PC-9 (cell line): ENCODE data around the gene SEMA6B. TPM values are rescaled to one million over a fixed set of nuclear protein-coding genes. Genes with fewer than 3 reads are reported as not detected.

Experiments
- BruUV-seq: library from RNA; stranded (reverse); fragments of 400-500 nt; replicated peaks from 2 replicates; lab custom pipeline; 2021; lab: Mats Ljungman, UMichigan
- CTCF ChIA-PET: fragments of 300-600 bp; sonication (Branson Sonifier 250); formaldehyde crosslinking; loops from one replicate; lab custom pipeline; 2022; ENCODE audit warnings: antibody characterized with exemption; lab: Charles Lee
- POLR2A ChIA-PET: fragments of 300-600 bp; sonication (Branson Sonifier 250); formaldehyde crosslinking; loops from one replicate; lab custom pipeline; 2022; ENCODE audit warnings: antibody characterized with exemption; ENCODE audit not compliant: unreplicated experiment; lab: Charles Lee
- DNase-seq, 2 experiments: peaks; one replicate each; pipeline versions ENCODE4 v3.0.0 to v3.0.0-alpha.2; 2015 to 2022; ENCODE audit warnings: mixed read lengths in 1 of 2
- H2AFZ ChIP-seq: fragments of 200-600 bp; sonication (generic); 2 replicates; pipeline ENCODE4 v1.8.1; 2017; ENCODE audit warnings: antibody characterized with exemption
- H3F3A ChIP-seq: fragments of 200-600 bp; sonication (generic); 2 replicates; pipeline ENCODE4 v1.8.1; 2017; ENCODE audit warnings: antibody characterized with exemption, mild to moderate bottlenecking, low read depth; ENCODE audit not compliant: insufficient read depth
- H3K27ac ChIP-seq: fragments of 200-600 bp; sonication (generic); 2 replicates; pipeline ENCODE4 v1.6.1; 2016; ENCODE audit warnings: mixed run types
- H3K27me3 ChIP-seq: fragments of 200-600 bp; sonication (generic); 2 replicates; pipeline ENCODE4 v1.6.1; 2016; ENCODE audit warnings: low read depth, mixed run types; ENCODE audit not compliant: insufficient read depth
- H3K36me3 ChIP-seq: fragments of 200-600 bp; sonication (generic); 2 replicates; pipeline ENCODE4 v1.6.1; 2016; ENCODE audit warnings: low read depth, mixed run types
- H3K4me1 ChIP-seq: fragments of 200-600 bp; sonication (generic); replicated peaks from 2 replicates; pipeline ENCODE4 v1.6.1; 2016; ENCODE audit warnings: mixed run types; ENCODE audit not compliant: insufficient read depth
- H3K4me2 ChIP-seq: fragments of 200-600 bp; sonication (generic); 2 replicates; pipeline ENCODE4 v1.6.1; 2017; ENCODE audit warnings: mixed run types
- H3K4me3 ChIP-seq: fragments of 200-600 bp; sonication (generic); 2 replicates; pipeline ENCODE4 v1.6.1; 2016; ENCODE audit warnings: mixed run types
- H3K79me2 ChIP-seq: fragments of 200-600 bp; sonication (generic); 2 replicates; pipeline ENCODE4 v1.6.1; 2017; ENCODE audit warnings: low read depth, mixed run types
- H3K9me2 ChIP-seq: fragments of 200-600 bp; sonication (generic); 2 replicates; pipeline ENCODE4 v1.8.1; 2017; ENCODE audit warnings: mild to moderate bottlenecking; ENCODE audit not compliant: insufficient read depth
- H3K9me3 ChIP-seq: fragments of 200-600 bp; sonication (generic); 2 replicates; pipeline ENCODE4 v1.8.1; 2016; ENCODE audit warnings: low read depth; ENCODE audit not compliant: insufficient read depth
- H4K20me1 ChIP-seq: fragments of 200-600 bp; sonication (generic); 2 replicates; pipeline ENCODE4 v1.8.1; 2017; ENCODE audit not compliant: insufficient read depth
- CTCF ChIP-seq: fragments of 200-600 bp; sonication (generic); conservative IDR thresholded peaks from 2 replicates; pipeline ENCODE4 v1.6.1; 2017; ENCODE audit warnings: mixed run types, antibody characterized with exemption, mild to moderate bottlenecking, moderate library complexity
- EZH2 ChIP-seq: fragments of 200-600 bp; sonication (generic); IDR thresholded peaks from 2 replicates; pipeline ENCODE4 v1.8.0; 2017; ENCODE audit warnings: antibody characterized with exemption, low read depth
- intact Hi-C: fragments of 100-400 bp; cut with micrococcal nuclease; formaldehyde crosslinking; loops from one replicate; pipeline ENCODE4 v1.10.0; 2022; ENCODE audit not compliant: unreplicated experiment
- total RNA-seq: library from RNA; stranded (reverse); gene quantifications from 2 replicates; pipeline ENCODE4 v1.2.3, GENCODE V29; 2021

The SEMA6B gene
- total RNA-seq, 1 experiment from 2014 or later, result 3.3 TPM

- Histone ChIP-seq H3K79me2 (no peaks in the 10 kb centered on the region), H3K4me2 (no peak overlapping the region)
- POLR2A ChIA-PET, result no interaction called here
Observed at GRCh38 chr19:4576016-4576933, 16.8 kb upstream of the SEMA6B start.

GRCh38 chr19:4575267-4576015 is 16.0 kb upstream of the SEMA6B start:
- CTCF ChIA-PET, result interaction anchor here (0.5 to 1.0 kb wide), 2 partner anchors 46 to 58 kb away, joined by 3 read pairs; no protein-coding TSS in a partner anchor
- Histone ChIP-seq H3K27ac (0 out of 2 replicates have a peak overlapping the region, but pooled peaks have one; percentile 34), H3K9me2 (no peaks in the 10 kb centered on the region), H3K36me3 (no peaks in the 10 kb centered on the region), H3F3A (peaks cover 13% of the 10 kb centered on the region; the same call in 1 of the 2 replicates), H3K27me3 (peaks cover 9% of the 10 kb centered on the region; the same call in 1 of the 2 replicates), H2AFZ (peak overlapping the region; percentile 58; the same call in 1 of the 2 replicates), H3K4me2 (peak overlapping the region; percentile 58), H3K79me2 (no peaks in the 10 kb centered on the region), H3K9me3 (no peaks in the 10 kb centered on the region), H4K20me1 (no peaks in the 10 kb centered on the region), H3K4me3 (no peak overlapping the region; the same call in 1 of the 2 replicates), H3K4me1 (peaks cover 15% of the 10 kb centered on the region)
- POLR2A ChIA-PET, result no interaction called here
- DNase-seq, result peak; percentile 53 to 64
- BruUV-seq, result no TSS peak
- intact Hi-C loops, result loop anchor here (5.0 kb wide), 1 partner anchor 57 kb away; no protein-coding TSS in a partner anchor
- TF ChIP-seq EZH2, result no peak
- no peak for TF ChIP-seq CTCF

More at GRCh38 chr19:4576016-4576933, 16.8 kb upstream of the SEMA6B start:
- Histone ChIP-seq H3K9me3 (no peaks in the 10 kb centered on the region), H3K4me3 (no peak overlapping the region), H3K27ac (no peak overlapping the region), H4K20me1 (no peaks in the 10 kb centered on the region), H3F3A (peaks cover 13% of the 10 kb centered on the region; the same call in 1 of the 2 replicates), H3K27me3 (peaks cover 9% of the 10 kb centered on the region; the same call in 1 of the 2 replicates), H3K9me2 (no peaks in the 10 kb centered on the region), H3K4me1 (peaks cover 15% of the 10 kb centered on the region), H3K36me3 (no peaks in the 10 kb centered on the region), H2AFZ (no peak overlapping the region)
- CTCF ChIA-PET, result interaction anchor here (0.6 to 1.0 kb wide), 2 partner anchors 57 to 61 kb away, joined by 3 read pairs; no protein-coding TSS in a partner anchor
- TF ChIP-seq EZH2, result no peak
- peak; percentile 70 for TF ChIP-seq CTCF
- no TSS peak for BruUV-seq
- DNase-seq, result peak in 1 of 2 experiments; percentile 47
- intact Hi-C loops, result loop anchor here (5.0 kb wide), 1 partner anchor 56 kb away; no protein-coding TSS in a partner anchor

- Histone ChIP-seq H3K4me2 (no peak overlapping the region), H4K20me1 (no peaks in the 10 kb centered on the region), H3F3A (peaks cover 13% of the 10 kb centered on the region; the same call in 1 of the 2 replicates), H3K79me2 (no peaks in the 10 kb centered on the region), H3K36me3 (no peaks in the 10 kb centered on the region), H3K9me3 (no peaks in the 10 kb centered on the region), H3K9me2 (no peaks in the 10 kb centered on the region), H3K4me3 (no peak overlapping the region), H3K27me3 (no peaks in the 10 kb centered on the region), H3K4me1 (peaks cover 15% of the 10 kb centered on the region), H3K27ac (no peak overlapping the region), H2AFZ (no peak overlapping the region)
- no peak for TF ChIP-seq EZH2
- no peak for TF ChIP-seq CTCF
- CTCF ChIA-PET, result no interaction called here
- no TSS peak for BruUV-seq
- no peak for DNase-seq
- POLR2A ChIA-PET, result no interaction called here
- intact Hi-C loops, result no loop called here
Observed at GRCh38 chr19:4573682-4574081, 14.2 kb upstream of the SEMA6B start.
